Measurements from ENCODE around the gene IRS1. TPM values are rescaled to one million over a fixed set of nuclear protein-coding genes. Genes with fewer than 3 reads are reported as not detected.

Gene IRS1, protein sequence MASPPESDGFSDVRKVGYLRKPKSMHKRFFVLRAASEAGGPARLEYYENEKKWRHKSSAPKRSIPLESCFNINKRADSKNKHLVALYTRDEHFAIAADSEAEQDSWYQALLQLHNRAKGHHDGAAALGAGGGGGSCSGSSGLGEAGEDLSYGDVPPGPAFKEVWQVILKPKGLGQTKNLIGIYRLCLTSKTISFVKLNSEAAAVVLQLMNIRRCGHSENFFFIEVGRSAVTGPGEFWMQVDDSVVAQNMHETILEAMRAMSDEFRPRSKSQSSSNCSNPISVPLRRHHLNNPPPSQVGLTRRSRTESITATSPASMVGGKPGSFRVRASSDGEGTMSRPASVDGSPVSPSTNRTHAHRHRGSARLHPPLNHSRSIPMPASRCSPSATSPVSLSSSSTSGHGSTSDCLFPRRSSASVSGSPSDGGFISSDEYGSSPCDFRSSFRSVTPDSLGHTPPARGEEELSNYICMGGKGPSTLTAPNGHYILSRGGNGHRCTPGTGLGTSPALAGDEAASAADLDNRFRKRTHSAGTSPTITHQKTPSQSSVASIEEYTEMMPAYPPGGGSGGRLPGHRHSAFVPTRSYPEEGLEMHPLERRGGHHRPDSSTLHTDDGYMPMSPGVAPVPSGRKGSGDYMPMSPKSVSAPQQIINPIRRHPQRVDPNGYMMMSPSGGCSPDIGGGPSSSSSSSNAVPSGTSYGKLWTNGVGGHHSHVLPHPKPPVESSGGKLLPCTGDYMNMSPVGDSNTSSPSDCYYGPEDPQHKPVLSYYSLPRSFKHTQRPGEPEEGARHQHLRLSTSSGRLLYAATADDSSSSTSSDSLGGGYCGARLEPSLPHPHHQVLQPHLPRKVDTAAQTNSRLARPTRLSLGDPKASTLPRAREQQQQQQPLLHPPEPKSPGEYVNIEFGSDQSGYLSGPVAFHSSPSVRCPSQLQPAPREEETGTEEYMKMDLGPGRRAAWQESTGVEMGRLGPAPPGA (N-terminal part only)
- 7.1 and 24.7 TPM in 2 replicates for total RNA-seq

GRCh38 chr2:226799211-226799975 is at the start of gene IRS1:
Gene IRS1 (minus strand): TSS chr2:226799820. CDS start chr2:226798738, 1,082 bp downstream.

GRCh38 chr2:226835796-226836547 is 36.4 kb upstream of the IRS1 start, which contains the start of gene RHBDD1:
Gene RHBDD1 (plus strand): TSS chr2:226836054. CDS start chr2:226864694, 28,640 bp downstream.

Other genes starting within 250 kb of the IRS1 start
- 18.5 and 27.4 TPM in 2 replicates for gene RHBDD1, start 36.2 kb upstream of the IRS1 start, total RNA-seq